Kasumi-1 (cell line): ENCODE results near the gene NRXN3.

Source experiments
- DNase-seq, 2 experiments: peaks; one replicate each; lab custom pipeline; 2025; lab: John Stamatoyannopoulos, UW

NRXN3 gene

DNA sequence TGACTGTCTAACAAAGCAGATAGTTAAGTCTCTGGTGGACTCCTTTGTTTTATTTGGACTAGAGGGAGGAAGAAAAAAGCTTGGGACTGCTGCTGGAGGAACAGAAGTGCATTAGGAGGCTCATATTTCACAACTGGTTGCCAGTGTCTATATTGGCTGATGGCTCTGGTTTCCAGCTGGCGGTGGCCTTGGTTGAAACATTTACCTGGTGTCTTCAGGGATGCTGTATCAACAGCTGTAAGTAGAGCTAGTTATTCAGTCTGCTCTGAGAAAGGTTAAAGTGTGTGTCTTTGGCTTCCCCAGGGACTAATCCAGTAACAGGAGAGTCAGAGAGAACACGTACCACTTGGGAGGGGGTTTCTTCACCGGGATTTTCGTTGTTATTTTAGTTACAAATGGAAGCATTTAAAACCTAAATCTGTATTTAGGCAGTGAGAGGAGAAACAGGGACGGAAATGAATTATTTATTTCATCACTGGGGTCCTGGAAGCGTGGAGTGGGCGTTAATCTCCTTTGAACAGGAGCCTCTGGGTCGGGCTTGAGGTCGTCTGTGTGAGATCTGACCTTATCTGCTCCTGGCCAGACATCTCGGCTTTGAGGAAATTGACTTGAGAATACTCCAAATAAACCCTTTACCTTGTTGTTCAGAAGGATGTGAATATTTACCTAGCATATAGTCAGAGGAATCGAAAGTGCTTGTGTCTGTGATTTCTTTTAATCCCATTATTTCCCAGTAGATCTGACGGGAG, 149.9 kb downstream of the NRXN3 start:
- DNase-seq: no peak

DNA sequence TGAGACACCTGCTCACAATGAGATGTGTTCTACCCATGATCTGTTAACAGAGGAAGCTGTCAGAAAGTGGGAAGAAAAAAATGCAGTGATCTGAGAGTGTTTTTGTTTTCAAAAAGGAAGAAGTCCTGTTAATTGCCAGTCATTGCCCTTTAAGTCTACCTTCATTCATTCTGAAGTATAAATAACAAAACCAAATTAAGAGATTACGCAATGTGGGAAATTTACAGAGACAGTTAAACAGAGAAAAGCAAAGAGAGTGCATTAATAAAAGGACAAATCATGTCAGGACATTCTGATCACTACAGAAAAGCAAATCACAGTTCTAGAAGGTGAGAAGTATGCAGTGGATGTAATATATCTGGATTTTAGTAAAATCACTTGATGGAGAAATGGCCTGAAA, 154.2 kb downstream of the NRXN3 start:
- DNase-seq: no peak

DNA sequence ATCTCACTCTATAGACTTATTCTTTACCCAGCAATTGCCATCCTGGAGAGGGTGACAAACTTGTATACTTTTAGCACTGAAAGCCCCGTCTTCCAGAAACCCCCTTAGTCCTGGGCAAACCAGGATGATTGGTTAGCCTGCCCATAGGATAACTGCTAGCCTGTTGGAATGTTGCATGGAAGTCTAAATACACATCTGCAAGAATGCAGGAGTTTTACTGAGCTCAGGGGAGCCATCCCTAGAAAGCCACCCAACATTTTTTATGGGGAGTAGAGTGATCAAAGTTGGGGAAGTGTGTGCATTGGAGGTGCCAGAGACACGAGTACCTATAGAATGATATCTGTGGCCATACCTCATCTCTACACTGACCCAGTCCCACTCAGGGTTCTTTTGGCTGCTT, 155.7 kb downstream of the NRXN3 start:
- no peak for DNase-seq

- no peak for DNase-seq
Observed at GRCh38 chr14:78327426-78328221, 157.5 kb downstream of the NRXN3 start.

GRCh38 chr14:78329371-78329770, 159.2 kb downstream of the NRXN3 start:
- no peak for DNase-seq

GRCh38 chr14:78335531-78335930, 165.4 kb downstream of the NRXN3 start:
- peak; percentile 16 for DNase-seq

- DNase-seq: no peak
Observed at GRCh38 chr14:78340250-78340649, 170.1 kb downstream of the NRXN3 start.

DNA sequence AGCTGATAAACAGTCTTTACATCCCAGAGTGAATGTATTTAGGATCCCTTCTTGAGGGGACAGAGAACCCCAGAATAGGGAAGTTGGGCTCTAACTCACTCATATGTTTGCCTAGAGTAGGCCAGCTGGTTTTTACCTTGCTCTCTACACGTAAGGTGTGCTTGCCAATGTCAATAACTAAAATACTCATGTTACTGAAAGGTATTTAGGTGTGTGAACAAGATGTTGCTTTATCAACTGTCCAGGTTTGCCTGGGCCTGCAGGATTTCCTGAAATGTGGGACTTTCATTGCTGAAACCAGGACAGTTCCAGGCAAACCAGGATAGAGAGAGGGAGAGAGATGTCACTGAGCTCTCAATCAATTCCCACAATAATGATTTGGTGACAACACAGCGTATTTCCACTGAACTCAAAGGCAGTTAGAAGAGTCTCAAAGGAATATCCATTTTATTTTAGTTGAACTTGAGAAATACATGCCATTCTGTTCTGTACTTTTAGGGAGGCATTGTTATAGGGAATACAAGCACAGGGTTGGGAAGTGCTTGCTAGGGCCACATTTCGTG, 171.7 kb downstream of the NRXN3 start:
- no peak for DNase-seq

DNA sequence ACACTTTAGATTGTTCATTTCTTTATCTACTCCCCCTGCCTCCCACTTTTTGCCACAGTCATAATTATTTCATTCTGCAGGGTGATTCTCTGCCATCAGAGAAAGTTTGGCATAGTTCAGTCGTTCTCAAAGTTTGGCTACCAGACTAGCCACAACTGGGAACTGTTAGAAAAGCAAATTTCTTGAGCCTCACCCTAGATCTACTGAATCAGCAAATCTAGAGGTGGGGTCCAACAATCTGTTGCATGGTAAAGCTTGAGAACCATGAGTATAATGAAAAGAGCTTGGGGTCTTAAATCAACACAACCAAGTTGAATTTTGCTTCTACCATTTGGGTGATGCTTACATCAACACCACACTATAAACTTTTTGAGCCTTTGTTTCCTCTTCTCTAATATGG, 172.7 kb downstream of the NRXN3 start:
- DNase-seq: no peak

GRCh38 chr14:78344290-78344689, 174.1 kb downstream of the NRXN3 start:
- no peak for DNase-seq

DNA sequence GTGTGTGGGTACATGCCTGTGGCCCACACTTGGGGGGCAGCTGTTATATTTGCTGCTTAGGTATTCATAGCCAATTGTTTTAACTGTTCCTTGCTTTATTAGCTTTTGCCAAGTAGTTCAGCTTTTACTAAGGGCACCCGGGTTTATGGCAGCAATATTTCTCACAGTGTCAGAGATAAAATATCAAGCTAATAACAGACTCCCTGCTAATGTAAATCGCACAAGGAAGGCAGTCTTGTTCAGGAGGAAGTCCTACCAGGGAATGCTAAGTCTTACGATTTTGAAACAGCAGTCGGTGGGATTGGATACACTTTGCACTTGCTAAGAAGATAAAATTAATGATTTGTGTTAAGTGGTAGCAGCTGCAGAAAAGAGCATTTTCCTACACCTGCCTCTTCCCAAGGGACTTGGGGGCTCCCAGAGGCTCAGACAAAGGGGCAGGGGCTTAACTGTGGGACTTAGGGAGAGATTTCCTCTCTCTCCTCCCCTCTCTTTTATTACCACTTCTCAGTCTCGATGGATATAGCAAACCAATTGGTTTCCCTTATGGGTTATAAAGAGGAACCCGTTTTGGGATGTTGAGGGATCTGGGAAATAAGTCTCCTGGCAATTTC, 175.1 kb downstream of the NRXN3 start:
- DNase-seq: no peak

GRCh38 chr14:78346747-78347146, 176.6 kb downstream of the NRXN3 start:
- no peak for DNase-seq

DNA sequence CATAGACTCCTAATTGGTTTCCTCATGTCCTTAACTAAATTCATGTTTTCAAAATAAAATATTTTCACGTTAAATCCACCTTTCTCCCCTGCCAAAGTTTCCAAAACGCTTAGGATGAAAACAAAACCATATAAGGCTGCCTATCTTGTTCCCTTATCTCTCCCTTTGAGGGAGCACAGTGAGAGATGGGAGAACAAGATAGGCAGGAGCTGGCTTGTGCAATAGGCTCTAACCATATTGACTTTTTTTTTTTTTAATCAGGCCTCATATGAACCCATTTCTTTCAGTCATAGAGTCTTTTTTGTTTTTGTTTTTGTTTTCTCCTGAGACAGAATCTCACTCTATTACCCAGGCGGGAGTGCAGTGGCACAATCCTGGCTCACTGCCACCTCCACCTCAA, 184.9 kb downstream of the NRXN3 start:
- DNase-seq: no peak

GRCh38 chr14:78356391-78356790, 186.2 kb downstream of the NRXN3 start:
- no peak for DNase-seq

- DNase-seq: no peak
Observed at GRCh38 chr14:78358591-78358990, 188.4 kb downstream of the NRXN3 start.

GRCh38 chr14:78359581-78359980, 189.4 kb downstream of the NRXN3 start:
- no peak for DNase-seq

GRCh38 chr14:78363008-78363407, 192.8 kb downstream of the NRXN3 start:
- no peak for DNase-seq

- DNase-seq: no peak
Observed at GRCh38 chr14:78367355-78367754, 197.2 kb downstream of the NRXN3 start.

GRCh38 chr14:78383060-78383459, 212.9 kb downstream of the NRXN3 start:
- DNase-seq: no peak

GRCh38 chr14:78398216-78398615, 228.0 kb downstream of the NRXN3 start:
- no peak for DNase-seq

DNA sequence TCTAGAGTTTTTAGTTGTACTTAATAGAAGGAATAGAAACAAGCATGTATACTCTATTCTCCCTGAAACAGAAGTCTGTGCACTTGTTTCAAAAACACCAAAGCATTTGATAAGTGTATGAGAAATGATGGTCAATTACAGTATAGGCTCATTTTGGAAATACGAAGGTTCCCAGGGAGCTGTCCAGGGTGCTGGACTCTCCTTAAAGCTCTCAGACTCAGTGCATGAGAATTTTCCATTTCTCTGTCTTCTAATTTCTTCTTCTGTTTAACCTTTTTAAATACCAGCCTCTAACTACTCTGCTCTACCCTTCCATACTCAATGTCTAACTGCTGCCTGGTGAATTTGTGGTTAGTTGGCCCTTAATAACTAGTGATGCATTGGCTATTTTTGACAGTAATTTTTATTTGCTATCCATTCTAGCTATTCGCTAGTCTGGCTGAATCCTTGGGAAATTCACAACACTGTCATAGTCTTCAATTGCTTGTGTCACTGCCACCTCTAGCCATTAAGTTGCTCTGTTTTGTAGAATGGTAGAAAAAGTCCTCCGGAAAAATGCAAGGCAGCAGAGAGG, 229.2 kb downstream of the NRXN3 start:
- peak; percentile 39 for DNase-seq

GRCh38 chr14:78401866-78402265, 231.7 kb downstream of the NRXN3 start:
- no peak for DNase-seq
